Measurements from ENCODE around the gene CABLES2. TPM values are rescaled to one million over a fixed set of nuclear protein-coding genes. Genes with fewer than 3 reads are reported as not detected.

Gene CABLES2
- polyA plus RNA-seq, 3 donors = 8.4 to 13.7 (median 9.4) TPM

DNA sequence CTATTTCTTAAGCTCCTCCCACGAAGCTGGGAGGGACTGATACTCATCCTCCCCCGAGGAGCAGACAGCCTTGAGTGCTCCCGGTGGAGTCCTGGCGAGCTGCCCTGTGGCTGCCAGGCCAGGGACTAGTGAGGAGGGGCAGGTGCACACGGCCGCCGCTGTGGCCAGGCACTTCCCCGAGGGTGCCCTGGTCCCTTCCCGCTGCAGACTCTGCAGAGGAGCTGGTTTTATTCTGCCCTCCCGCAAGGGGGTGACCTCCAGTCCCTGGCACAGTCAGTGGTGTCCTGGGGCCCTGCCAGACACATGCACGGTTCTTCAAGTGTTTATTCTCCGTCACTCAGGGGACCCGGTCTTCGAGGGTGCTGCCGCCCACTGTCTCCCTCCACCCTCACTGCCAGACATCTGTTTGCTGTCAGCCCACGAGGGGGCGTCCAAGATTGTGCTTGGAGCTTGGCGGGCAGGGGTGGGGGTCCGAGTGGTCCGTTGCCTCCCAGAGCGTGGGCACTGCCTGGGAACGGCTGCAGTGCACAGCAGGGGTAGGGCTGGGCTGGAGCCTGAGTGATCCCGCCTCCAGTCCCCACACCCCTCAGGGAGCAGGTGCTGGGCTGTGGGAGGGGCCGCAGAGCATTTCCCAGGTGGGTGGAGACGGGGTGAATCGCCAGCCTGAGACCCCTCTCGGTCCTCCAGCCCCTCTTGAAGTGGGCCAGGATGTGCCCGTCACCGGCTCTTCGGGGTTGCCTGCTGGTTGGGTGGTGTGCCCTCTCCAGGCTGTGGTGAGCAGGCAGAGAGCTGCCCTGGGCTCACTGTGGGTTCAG lies 3.1 kb upstream of the CABLES2 start:
- peak in 5 of 11 donors; percentile 42 to 69 (median 51) for DNase-seq (ENCODE audit: extremely low read depth in 1 of 11, low read depth in 9 of 11, low spot score in 4 of 11)

DNA sequence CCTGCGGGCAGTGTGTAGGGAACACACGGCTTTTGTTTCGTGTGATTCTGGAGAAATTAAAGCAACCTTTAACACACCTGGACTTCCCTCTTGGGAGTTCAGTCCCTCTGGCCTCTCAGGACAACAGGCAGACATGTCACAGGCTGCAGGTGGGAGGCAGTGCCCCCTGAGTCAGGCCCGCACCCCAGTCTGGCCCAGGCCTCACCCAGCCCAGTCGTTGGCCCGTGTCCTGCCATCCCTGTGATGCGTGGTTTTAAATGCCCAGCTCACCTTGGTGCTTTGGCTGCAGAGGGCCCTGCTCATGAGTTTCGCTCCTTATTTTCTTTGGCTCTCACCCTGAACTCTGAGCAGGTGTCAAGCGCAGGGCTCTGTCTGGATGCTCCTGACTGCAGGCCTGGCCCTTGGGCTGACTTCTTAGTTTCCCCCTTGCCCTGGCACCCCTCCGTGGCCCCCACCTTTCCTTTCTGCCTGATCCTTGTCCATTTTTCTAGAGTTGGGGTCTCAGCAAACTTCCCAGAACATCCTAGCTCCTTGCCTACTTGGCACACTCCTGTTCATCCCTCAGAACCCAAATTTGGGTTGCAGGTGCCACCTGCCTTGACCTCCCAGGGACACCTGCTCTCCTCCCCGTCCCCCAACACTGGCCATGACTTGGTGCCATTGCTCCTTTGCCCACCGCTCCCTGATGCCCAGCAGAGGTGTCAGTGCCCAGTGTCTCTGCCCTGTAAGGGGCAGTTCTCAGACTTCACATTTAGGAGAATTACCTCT lies 2.2 kb upstream of the CABLES2 start:
- DNase-seq (ENCODE audit: extremely low read depth in 1 of 11, low read depth in 9 of 11, low spot score in 4 of 11) = no peak

DNA sequence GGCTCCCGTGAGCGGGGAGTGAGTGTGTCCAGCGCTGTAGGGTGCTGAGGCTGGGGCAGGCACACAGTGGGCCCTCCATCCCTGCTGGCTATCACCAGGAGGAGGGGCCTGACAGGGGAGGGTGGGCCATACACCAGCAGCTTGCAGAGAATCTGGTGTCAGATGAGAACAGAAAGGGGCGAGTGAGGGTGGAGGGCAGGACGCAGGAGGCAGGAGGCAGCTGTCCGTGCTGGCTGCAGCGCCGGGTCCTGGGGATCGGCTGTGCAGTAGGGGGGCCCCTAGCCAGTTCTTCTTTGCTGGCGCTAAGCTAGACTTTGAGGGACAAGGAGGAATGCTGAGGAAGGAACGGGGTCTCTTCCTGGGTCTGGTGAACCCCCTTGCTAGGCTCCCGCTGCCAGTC lies 1.6 kb upstream of the CABLES2 start:
- no peak for DNase-seq (ENCODE audit: extremely low read depth in 1 of 11, low read depth in 9 of 11, low spot score in 4 of 11)

GRCh38 chr20:62408055-62408454 lies 970 bp upstream of the CABLES2 start:
- DNase-seq (ENCODE audit: extremely low read depth in 1 of 11, low read depth in 9 of 11, low spot score in 4 of 11) = no peak

DNA sequence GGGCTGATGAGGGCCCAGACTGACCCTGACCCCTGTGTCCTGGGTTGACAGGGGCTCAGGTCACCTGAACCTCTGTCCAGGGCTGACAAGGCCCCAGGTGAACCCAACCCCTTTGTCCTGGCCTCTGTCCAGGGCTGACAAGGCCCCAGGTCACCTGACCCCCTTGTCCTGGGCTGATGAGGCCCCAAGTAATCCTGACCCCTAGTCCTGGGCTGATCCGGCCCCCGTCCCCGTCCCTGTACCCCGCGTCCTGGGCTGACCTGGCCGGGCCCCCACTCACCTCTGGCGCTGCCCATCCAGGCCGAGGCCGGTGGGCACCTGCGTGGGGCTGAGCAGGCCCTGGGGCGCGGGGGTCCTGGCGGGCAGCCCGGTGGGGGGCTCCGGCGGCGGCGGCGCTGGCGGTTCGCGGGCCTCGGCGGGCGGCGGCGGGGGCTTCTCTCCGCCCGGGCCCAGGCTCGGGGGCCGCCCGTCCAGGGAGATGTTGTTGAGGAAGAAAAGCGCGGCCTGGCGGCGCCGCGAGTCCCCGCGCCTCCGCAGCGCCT lies 379 bp downstream of the CABLES2 start:
- no peak for DNase-seq (ENCODE audit: extremely low read depth in 1 of 11, low read depth in 9 of 11, low spot score in 4 of 11)

GRCh38 chr20:62405981-62406513 lies 1.0 kb downstream of the CABLES2 start:
- no peak for DNase-seq (ENCODE audit: extremely low read depth in 1 of 11, low read depth in 9 of 11, low spot score in 4 of 11)

DNA sequence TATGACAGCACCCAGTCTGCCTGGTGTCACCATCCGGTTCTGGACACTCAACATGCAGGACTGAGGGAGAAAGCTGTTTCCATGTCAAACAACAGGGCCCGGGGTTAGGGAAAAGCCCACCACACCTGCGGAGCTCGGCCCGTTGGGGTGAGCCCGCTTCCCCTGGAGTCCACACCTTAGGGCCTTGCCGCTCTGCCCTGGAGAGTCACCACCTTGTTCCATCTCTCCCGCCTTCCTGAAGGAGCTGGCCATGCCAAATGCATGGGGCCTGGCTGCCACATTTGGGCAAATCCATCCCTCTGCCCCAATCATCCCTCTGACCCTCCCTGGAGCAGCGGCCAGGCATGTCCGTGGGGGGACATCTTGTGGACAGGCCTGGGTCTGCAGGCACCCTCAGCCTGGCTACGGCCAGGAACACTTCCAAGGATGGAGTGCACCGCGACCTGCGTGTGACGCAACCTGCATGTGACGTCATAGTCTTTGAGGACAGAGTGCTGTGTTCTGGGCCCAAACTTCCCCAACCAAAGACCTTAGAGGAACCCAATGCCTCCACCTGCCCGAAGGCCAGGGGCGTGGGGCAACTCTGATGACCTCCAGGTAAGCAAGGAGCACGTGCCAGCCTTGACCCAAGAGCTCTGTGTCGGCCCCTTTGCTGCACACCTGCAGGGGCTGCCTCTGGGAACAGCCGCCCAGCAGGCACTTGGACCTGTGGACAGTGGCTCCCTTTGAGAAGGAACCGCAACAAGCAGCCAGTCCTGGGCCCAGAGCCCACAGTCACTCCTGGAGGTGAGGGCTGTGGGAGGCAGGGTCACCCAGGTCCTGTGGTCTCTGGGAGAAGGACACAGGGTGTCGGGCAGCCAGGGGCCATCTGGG lies 1.7 kb downstream of the CABLES2 start:
- no peak for DNase-seq (ENCODE audit: extremely low read depth in 1 of 11, low read depth in 9 of 11, low spot score in 4 of 11)

DNA sequence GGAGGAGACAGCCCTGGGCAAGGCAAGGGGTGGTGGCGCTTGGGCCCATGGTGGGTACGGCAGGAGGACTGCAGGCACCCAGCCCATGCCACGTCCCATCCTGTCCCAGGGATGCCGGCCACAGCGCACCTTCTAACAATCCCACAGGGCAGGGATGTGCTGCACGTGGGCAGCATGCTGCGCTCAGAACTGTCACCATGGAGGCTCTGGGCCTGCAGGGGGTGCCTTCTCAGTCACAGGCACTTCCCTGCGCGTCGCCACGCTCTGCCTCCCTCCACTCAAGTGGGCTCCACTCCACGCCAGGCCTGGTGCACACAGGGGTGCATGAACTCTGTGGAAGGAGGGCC lies 2.4 kb downstream of the CABLES2 start:
- no peak for DNase-seq (ENCODE audit: extremely low read depth in 1 of 11, low read depth in 9 of 11, low spot score in 4 of 11)

GRCh38 chr20:62404112-62404665 lies 2.9 kb downstream of the CABLES2 start:
- DNase-seq (ENCODE audit: extremely low read depth in 1 of 11, low read depth in 9 of 11, low spot score in 4 of 11) = no peak

DNA sequence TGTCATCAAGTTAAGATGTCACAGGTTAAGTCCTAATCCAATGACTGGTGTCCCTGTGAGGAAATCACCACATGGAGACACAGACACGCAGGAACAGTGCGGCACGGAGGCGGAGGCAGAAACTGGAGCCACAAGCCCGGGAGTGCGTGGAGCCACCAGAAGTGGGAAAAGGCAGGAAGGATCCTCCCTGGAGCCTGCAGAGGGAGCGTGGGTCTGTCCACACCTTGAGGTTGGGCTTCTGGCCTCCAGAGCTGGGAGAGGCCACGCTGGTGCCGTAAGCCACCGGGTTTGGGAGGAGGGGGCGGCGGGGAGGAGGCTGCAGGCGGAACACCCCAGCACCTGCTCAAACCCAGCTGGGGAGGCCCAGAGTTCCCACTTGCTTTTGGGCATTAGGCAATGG lies 3.8 kb downstream of the CABLES2 start:
- DNase-seq (ENCODE audit: extremely low read depth in 1 of 11, low read depth in 9 of 11, low spot score in 4 of 11) = no peak

- DNase-seq (ENCODE audit: extremely low read depth in 1 of 11, low read depth in 9 of 11, low spot score in 4 of 11) = no peak
Observed at GRCh38 chr20:62402456-62403150, 4.5 kb downstream of the CABLES2 start.

DNA sequence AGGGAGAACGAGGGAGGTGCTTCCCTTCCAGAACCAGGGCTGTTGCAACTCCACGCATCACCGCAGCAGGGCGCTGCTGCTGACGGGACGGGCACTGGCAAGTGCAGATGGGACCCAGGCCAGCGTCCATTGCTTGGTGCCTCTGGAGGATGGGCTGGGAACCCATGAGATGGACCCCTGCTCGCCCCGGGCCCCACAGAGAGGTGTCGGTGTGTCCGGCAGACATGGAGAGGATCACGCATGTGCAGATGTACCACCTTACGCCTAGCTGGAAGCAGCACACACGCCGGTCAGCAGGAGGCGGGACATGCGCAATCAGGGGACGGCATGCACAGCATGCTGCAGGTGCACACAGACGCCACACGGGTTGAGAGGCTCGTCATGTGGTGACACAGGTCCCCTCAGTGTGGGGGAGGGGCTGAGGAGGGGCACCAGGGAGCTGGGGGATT lies 5.7 kb downstream of the CABLES2 start:
- DNase-seq (ENCODE audit: extremely low read depth in 1 of 11, low read depth in 9 of 11, low spot score in 4 of 11) = no peak

- DNase-seq (ENCODE audit: extremely low read depth in 1 of 11, low read depth in 9 of 11, low spot score in 4 of 11) = no peak
Observed at GRCh38 chr20:62400541-62400940, 6.5 kb downstream of the CABLES2 start.

DNA sequence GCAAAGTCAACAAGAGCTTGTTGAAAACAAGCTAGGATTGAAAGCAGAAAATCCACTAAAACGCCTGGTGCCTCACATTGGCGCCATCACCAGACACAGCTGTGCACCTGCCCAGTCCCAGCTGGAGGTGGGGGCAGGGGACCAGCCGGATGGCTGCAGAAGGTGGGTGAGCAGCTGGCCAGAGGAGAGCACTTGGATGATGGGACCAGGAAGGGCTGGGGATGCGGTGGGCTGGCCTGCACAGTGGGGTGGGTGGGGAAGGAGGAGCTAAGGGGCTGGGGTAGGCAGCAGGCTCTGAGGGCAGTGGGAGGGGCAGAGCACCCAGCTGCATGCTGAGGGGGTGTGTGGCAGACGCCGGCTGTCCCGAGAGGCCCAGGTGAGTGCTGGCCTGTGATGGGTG lies 7.1 kb downstream of the CABLES2 start:
- DNase-seq (ENCODE audit: extremely low read depth in 1 of 11, low read depth in 9 of 11, low spot score in 4 of 11) = no peak

DNA sequence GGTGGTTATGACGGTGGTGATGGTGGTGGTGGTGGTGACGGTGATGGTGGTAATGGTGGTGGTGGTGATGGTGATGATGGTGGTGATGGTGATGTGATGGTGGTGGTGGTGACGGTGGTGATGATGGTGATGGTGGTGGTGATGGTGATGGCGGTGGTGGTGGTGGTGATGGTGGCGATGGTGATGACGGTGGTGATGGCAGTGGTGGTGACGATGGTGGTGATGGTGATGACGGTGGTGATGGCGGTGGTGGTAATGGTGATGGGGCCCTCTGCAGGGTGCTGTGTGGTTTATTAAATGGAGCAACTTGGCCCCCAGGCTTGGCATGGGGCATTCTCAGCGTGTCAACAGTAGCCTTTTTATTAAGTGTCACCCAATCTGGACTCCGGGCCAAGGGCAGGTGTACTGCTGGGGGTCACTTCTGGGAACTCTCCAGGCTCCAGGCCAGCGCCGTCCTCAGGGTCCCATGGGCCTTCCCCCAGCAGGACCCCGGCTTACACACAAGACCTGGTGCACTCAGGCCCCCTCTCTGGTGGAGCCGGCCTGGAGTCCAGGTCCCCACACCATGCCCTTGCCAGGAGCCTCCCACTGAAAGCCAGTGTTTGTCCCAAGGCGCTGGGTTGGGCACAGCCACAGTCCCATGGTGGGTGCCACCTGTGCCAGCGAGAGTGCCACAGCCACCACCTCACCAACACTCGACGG lies 8.8 kb downstream of the CABLES2 start:
- DNase-seq (ENCODE audit: extremely low read depth in 1 of 11, low read depth in 9 of 11, low spot score in 4 of 11) = no peak

DNA sequence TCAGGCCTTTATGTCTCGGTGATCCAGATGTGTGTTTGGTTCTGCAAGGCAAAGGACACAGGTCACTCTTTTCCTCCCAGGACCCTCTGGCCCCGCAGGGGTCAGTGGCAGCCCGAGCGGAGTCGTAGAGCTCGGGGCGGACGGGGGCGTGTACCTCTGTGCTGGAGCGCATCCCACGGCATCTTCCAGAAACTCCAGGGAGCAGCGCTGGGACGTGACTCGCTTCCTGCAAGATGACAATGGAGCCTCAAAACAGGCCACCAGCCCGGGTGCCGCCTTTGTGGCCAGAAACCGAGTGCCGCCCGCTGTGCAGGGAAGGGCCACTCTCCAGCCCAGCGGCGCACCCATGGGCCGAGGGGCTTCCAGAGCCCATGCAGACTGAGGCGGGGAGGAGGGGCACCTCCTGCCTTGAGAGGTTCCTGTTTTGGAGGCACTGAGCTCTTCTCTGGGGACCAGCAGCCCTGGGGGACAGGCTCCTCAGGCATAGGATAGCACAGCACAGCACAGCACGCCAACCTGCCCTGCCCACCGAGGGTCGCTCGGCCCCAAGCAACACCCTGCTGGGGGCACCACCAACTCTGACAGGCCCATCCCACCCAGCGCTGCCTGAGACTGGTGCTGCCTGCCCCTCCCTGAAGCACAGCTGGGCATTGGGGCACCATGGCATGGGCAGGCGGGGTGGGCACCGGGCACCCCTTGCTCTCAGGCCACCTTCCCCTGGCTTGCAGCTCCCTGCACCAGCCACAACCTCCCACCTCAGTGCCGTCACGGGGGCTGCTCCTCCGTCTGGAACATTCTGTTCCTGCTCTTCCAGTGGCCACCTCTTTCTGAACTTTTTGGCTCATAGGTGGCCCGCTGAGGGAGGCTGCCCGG lies 10.5 kb downstream of the CABLES2 start:
- no peak for DNase-seq (ENCODE audit: extremely low read depth in 1 of 11, low read depth in 9 of 11, low spot score in 4 of 11)

Measured in renal cortex interstitium (tissue), 11 donors.